Epidermal melanocyte (primary cell): ENCODE data around the gene PRKAR2A.
"Not testable (repeated sequence)": the region's sequence is repeated elsewhere in the genome, so short reads cannot be mapped to it uniquely, and the experiment has no call there.

Source experiments
- DNase-seq: peaks from one replicate; pipeline ENCODE4 v3.0.0; 2011; ENCODE audit warnings: low spot score; ENCODE audit not compliant: insufficient read length

The PRKAR2A gene

GRCh38 chr3:48782046-48782445, 65.6 kb downstream of the PRKAR2A start:
- DNase-seq, result no peak

GRCh38 chr3:48778565-48778964, 69.1 kb downstream of the PRKAR2A start:
- not testable (repeated sequence) for DNase-seq

GRCh38 chr3:48776854-48777253, 70.8 kb downstream of the PRKAR2A start:
- no peak for DNase-seq

DNA sequence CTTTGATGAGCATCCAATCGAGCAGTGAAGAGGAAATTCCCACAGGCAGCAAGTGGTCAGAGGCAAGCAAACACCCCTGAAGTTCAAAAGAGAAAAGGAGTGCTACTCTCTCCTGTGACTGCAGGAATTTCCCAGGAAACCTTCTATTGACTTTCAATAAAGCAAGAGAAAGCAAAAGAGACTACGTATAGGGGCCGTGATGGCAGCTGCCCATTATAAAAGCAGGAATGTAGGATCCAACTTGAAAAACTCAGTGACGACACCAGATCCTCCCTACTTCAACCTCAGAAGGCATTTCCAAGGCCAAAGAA, 77.5 kb downstream of the PRKAR2A start:
- DNase-seq, result no peak

GRCh38 chr3:48765376-48765775, 82.3 kb downstream of the PRKAR2A start:
- DNase-seq, result no peak

GRCh38 chr3:48762816-48763215, 84.9 kb downstream of the PRKAR2A start:
- no peak for DNase-seq

GRCh38 chr3:48759991-48760540, 87.6 kb downstream of the PRKAR2A start:
- not testable (repeated sequence) for DNase-seq

- not testable (repeated sequence) for DNase-seq
These were observed 88.1 kb downstream of the PRKAR2A start for GRCh38 chr3:48759531-48759930.

- no peak for DNase-seq
These were observed 88.6 kb downstream of the PRKAR2A start for GRCh38 chr3:48759071-48759470.

- DNase-seq, result no peak
These were observed 91.0 kb downstream of the PRKAR2A start for GRCh38 chr3:48756640-48757039.

DNA sequence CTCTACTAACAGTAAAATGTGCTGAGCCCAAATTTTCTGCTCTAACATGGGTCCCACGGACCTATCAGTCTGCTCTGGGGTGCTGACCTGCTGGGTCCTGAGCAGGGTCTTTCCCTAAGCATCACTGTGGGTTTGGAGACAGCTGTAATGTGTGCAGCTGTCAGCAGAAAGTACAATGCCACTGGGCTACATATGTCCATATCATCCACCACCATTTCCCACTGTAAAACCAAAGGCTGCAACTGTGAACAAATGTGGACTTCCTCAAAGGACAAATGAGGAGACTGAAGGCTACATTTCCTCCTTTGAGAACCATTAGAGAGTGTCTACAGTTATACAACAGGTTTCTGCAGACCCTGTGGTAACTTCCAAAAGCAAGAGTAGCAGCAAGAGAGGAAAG, 96.8 kb downstream of the PRKAR2A start:
- no peak for DNase-seq

GRCh38 chr3:48748754-48749153, 98.9 kb downstream of the PRKAR2A start:
- no peak for DNase-seq

DNA sequence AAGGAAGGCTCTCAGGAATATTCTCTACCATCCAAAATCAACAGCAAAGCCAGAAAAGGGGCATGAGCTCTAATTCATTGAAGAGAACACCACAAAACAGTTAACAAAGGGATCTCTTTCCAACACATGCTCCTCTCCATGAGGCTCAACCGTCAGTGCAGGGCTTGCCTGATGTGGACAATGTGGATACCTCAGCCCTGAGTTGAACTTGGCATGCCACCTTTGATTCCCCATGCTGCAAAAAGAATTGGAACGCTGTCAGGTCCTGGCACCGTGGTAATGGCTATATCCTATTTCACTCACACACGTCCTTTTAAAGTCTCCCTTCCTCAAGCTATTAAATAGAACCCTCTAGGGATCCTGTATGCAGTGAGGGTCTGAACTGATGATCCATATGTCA, 100.0 kb downstream of the PRKAR2A start:
- DNase-seq, result no peak

DNA sequence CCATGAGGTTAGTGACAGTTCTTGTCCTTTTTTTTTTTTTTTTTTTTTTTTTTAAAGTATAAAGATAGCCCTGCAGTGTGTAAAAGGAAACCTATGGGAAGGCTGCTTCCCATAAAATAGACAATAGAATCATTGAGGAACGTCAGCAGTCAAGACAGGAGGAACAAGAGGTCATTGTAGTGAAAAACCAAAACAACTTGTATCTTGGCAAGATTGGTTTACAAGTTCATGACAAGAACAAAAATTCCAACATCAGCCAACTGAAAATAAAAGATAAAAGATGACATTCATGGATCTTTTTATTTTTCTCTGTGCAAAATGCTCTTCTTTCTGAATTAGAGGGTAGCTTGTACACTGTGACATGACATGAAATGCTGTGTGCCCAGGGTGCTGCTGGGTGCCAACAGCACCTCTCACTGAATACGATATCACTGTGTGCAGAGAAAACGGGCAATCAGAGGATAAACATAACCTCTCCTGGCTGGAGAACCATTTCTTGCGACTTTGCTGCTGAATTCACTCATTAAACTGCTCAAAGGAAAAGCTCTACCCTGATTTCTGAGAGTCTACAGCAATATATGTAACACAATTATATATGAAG, 100.6 kb downstream of the PRKAR2A start:
- peak; percentile 85 for DNase-seq

DNA sequence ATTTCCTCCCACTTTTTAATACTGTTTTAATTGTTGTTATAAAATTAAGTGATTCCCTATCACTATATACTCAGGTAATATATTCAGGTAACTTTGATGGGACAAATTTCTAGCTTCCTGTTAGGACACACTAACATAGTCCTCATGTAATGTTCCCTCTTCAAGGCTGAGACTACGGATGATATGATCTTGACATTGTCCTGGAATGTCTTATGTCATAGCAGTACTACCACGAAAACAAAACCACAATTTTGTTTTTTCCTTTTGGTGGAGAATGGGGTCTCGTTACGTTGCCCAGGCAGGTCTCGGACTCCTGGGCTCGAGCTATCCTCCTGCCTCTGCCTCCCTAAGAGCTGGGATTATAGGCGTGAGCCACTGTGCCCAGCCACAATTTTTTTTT, 103.9 kb downstream of the PRKAR2A start:
- no peak for DNase-seq

DNA sequence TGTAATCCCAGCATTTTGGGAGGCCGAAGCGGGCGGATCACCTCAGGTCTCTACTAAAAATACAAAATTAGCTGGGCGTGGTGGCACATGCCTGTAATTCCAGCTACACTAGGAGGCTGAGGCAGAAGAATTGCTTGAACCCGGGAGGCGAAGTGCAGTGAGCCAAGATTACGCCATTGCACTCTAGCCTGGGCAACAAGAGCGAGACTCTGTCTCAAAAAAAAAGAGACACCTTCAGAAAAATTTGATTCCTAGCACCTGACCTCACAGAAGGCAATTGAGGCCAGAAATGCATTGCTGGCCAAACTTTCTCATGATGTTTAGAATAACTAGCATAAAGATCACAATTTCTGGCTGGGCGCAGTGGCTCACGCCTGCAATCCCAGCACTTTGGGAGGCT, 106.4 kb downstream of the PRKAR2A start:
- DNase-seq, result not testable (repeated sequence)

GRCh38 chr3:48739955-48740823, 107.5 kb downstream of the PRKAR2A start:
- peak; percentile 90 for DNase-seq

GRCh38 chr3:48739617-48739954, 108.1 kb downstream of the PRKAR2A start:
- no peak for DNase-seq

GRCh38 chr3:48738926-48739616, 108.6 kb downstream of the PRKAR2A start:
- no peak for DNase-seq

- DNase-seq, result no peak
These were observed 109.5 kb downstream of the PRKAR2A start for GRCh38 chr3:48738144-48738536.

DNA sequence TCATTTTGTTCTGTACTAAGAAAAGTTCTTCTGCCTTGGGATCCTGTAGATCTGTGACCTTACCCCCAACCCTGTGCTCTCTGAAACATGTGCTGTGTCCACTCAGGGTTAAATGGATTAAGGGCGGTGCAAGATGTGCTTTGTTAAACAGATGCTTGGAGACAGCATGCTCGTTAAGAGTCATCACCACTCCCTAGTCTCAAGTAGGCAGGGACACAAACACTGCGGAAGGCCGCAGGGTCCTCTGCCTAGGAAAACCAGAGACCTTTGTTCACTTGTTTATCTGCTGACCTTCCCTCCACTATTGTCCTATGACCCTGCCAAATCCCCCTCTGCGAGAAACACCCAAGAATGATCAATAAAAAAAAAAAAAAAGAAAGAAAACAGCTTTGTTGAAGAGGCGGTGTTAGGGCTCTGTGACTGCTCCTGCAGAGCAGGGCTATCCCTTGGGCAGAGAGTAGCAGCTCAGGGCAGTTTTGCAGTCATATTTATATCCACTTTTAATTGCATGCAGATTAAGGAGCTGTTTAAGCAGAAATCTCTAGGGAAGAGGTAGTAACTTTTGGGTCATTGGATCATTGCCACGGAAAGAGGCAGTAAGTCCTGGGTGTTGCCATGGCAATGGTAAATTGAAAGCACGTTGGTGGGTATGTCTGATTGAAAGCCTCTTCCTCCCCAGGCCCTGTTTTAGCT, 112.5 kb downstream of the PRKAR2A start:
- not testable (repeated sequence) for DNase-seq

DNA sequence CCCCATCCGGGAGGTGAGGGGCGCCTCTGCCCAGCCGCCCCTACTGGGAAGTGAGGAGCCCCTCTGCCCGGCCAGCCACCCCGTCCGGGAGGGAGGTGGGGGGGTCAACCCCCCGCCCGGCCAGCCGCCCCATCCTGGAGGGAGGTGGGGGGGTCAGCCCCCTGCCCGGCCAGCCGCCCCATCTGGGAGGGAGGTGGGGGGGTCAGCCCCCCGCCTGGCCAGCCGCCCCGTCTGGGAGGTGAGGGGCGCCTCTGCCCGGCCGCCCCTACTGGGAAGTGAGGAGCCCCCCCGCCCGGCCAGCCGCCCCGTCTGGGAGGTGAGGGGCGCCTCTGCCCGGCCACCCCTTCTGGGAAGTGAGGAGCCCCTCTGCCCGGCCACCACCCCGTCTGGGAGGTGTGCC, 113.1 kb downstream of the PRKAR2A start:
- not testable (repeated sequence) for DNase-seq
